Measurements from ENCODE around the gene CADPS2. TPM values are rescaled to one million over a fixed set of nuclear protein-coding genes. Genes with fewer than 3 reads are reported as not detected.

The CADPS2 gene
- total RNA-seq, 2 experiments from 2014 or later = not detected

GRCh38 chr7:122487131-122487530 lies 399.1 kb downstream of the CADPS2 start:
- no TSS peak for BruUV-seq (replicated peaks)

GRCh38 chr7:122485856-122486255 lies 400.4 kb downstream of the CADPS2 start:
- DNase-seq (ENCODE audit: low spot score) = no peak
- no TSS peak for BruUV-seq (replicated peaks)
- no peaks in the 10 kb centered on the region for H3K79me2 ChIP-seq (ENCODE audit: insufficient read depth, low read depth, low read length)
- H3K4me2 ChIP-seq (ENCODE audit: low read length) = no peak overlapping the region
- intact Hi-C loops (cut with micrococcal nuclease; ENCODE audit: unreplicated experiment) = no loop called here
- no peaks in the 10 kb centered on the region for H3K9me2 ChIP-seq (ENCODE audit: insufficient read depth, low read length)
- no peaks in the 10 kb centered on the region for H3K36me3 ChIP-seq (ENCODE audit: insufficient read depth, low read length)
- CTCF ChIA-PET (ENCODE audit: unreplicated experiment) = no interaction called here
- no peak for TF ChIP-seq CTCF (conservative IDR thresholded peaks at IDR 0.05; ENCODE audit: low read length)
- TF ChIP-seq EZH2phosphoT487 (IDR thresholded peaks at IDR 0.05; ENCODE audit: borderline replicate concordance, low read depth, low read length) = no peak
- no peak overlapping the region for H3K4me3 ChIP-seq (ENCODE audit: low read depth, low read length, poor library complexity, severe bottlenecking)
- no peaks in the 10 kb centered on the region for H3K9me3 ChIP-seq (ENCODE audit: low read length)
- POLR2A ChIA-PET = no interaction called here
- no peaks in the 10 kb centered on the region for H3K4me1 ChIP-seq (ENCODE audit: insufficient read depth, low read length, poor library complexity, severe bottlenecking)
- no peak overlapping the region for H2AFZ ChIP-seq (ENCODE audit: low read length)
- H3K27ac ChIP-seq (ENCODE audit: low read depth, low read length, poor library complexity, severe bottlenecking) = no peak overlapping the region
- no peaks in the 10 kb centered on the region for H4K20me1 ChIP-seq (ENCODE audit: insufficient read depth, low read length)

More at GRCh38 chr7:122487131-122487530, 399.1 kb downstream of the CADPS2 start:
- Histone ChIP-seq H4K20me1 (ENCODE audit: insufficient read depth, low read length) (no peaks in the 10 kb centered on the region), H3K36me3 (ENCODE audit: insufficient read depth, low read length) (no peaks in the 10 kb centered on the region), H3K27ac (ENCODE audit: low read depth, low read length, poor library complexity, severe bottlenecking) (no peak overlapping the region), H2AFZ (ENCODE audit: low read length) (no peak overlapping the region), H3K4me3 (ENCODE audit: low read depth, low read length, poor library complexity, severe bottlenecking) (no peak overlapping the region), H3K9me3 (ENCODE audit: low read length) (no peaks in the 10 kb centered on the region), H3K4me2 (ENCODE audit: low read length) (no peak overlapping the region), H3K4me1 (ENCODE audit: insufficient read depth, low read length, poor library complexity, severe bottlenecking) (no peaks in the 10 kb centered on the region), H3K9me2 (ENCODE audit: insufficient read depth, low read length) (no peaks in the 10 kb centered on the region), H3K79me2 (ENCODE audit: insufficient read depth, low read depth, low read length) (no peaks in the 10 kb centered on the region)
- intact Hi-C loops (cut with micrococcal nuclease; ENCODE audit: unreplicated experiment) = no loop called here
- ChIA-PET CTCF (ENCODE audit: unreplicated experiment) (no interaction called here), POLR2A (no interaction called here)
- no peak for DNase-seq (ENCODE audit: low spot score)
- TF ChIP-seq CTCF (conservative IDR thresholded peaks at IDR 0.05; ENCODE audit: low read length) (no peak), EZH2phosphoT487 (IDR thresholded peaks at IDR 0.05; ENCODE audit: borderline replicate concordance, low read depth, low read length) (no peak)

GRCh38 chr7:122482212-122482611 lies 404.0 kb downstream of the CADPS2 start:
- H3K4me2 ChIP-seq (ENCODE audit: low read length) = no peak overlapping the region
- H3K79me2 ChIP-seq (ENCODE audit: insufficient read depth, low read depth, low read length) = no peaks in the 10 kb centered on the region
- no peaks in the 10 kb centered on the region for H3K9me3 ChIP-seq (ENCODE audit: low read length)
- H3K9me2 ChIP-seq (ENCODE audit: insufficient read depth, low read length) = no peaks in the 10 kb centered on the region
- TF ChIP-seq EZH2phosphoT487 (IDR thresholded peaks at IDR 0.05; ENCODE audit: borderline replicate concordance, low read depth, low read length) (no peak), CTCF (conservative IDR thresholded peaks at IDR 0.05; ENCODE audit: low read length) (no peak)
- POLR2A ChIA-PET = interaction anchor here (0.6 kb wide), 1 partner anchor 38 kb away, joined by 6 read pairs; no protein-coding TSS in a partner anchor
- H3K27ac ChIP-seq (ENCODE audit: low read depth, low read length, poor library complexity, severe bottlenecking) = no peak overlapping the region
- CTCF ChIA-PET (ENCODE audit: unreplicated experiment) = no interaction called here
- intact Hi-C loops (cut with micrococcal nuclease; ENCODE audit: unreplicated experiment) = no loop called here
- no peaks in the 10 kb centered on the region for H3K36me3 ChIP-seq (ENCODE audit: insufficient read depth, low read length)
- H3K4me3 ChIP-seq (ENCODE audit: low read depth, low read length, poor library complexity, severe bottlenecking) = no peak overlapping the region
- DNase-seq (ENCODE audit: low spot score) = no peak
- BruUV-seq (replicated peaks) = no TSS peak
- no peaks in the 10 kb centered on the region for H3K4me1 ChIP-seq (ENCODE audit: insufficient read depth, low read length, poor library complexity, severe bottlenecking)
- H4K20me1 ChIP-seq (ENCODE audit: insufficient read depth, low read length) = no peaks in the 10 kb centered on the region
- no peak overlapping the region for H2AFZ ChIP-seq (ENCODE audit: low read length)
